ENCODE results near the gene XYLT1. TPM values are rescaled to one million over a fixed set of nuclear protein-coding genes. Genes with fewer than 3 reads are reported as not detected.

The XYLT1 gene
- total RNA-seq, 1 experiment from 2014 or later = under 0.01 TPM

DNA sequence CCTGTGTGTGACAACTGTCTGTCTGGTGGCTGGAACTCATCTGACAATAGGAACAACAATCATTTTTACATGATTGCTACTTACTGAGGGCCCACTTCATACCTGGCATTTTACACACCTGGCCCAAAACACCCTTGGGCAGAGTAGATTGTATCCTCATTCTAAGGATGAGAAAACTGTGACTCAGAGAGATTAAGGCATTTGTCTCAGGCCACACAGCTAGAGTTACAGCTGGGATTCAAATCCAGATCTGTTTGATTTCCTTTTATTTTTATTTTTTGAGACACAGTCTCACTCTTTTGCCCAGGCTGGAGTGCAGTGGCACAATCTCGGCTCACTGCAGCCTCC, 242.1 kb downstream of the XYLT1 start:
- H3K4me3 ChIP-seq = no peak overlapping the region
- no peaks in the 10 kb centered on the region for H3K27me3 ChIP-seq
- no peak overlapping the region for H3K27ac ChIP-seq
- H3K36me3 ChIP-seq = no peaks in the 10 kb centered on the region
- peaks cover 13% of the 10 kb centered on the region for H3K4me1 ChIP-seq
- no peak for DNase-seq
- no peaks in the 10 kb centered on the region for H3K9me3 ChIP-seq (replicated peaks)

DNA sequence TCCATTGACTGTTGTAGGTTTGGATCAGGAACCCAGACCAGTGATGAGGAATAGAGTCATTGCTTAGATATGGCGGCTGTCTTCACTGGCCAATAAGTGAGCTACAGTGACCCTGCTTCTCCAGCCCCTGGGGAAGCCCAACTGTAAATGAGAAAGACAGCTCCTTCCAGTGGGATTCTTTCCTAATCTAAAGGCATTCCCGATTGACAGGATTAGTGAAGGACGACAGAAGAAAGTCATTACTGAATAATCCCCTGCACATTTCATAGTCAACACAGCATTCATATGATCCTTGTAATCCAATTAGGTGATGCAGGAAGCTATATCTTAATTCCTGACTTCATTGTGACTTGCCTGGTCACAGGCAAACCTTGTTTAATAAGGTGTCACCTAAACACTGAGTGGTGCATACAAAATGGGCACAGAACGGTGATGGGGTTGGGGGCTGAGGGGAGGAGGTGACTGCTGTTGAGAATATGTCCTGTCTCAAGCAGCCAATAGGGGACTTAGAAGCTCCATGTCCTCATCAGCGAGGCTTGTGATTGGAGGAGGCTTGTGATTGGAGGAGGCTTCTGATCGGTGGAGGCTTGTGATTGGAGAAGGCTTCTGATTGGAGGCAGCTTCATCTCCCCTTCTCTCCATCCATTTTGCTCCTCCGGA, 242.6 kb downstream of the XYLT1 start:
- H3K27ac ChIP-seq = no peak overlapping the region
- no peaks in the 10 kb centered on the region for H3K36me3 ChIP-seq
- peak in 1 of 2 experiments; percentile 5 for DNase-seq
- peaks cover 13% of the 10 kb centered on the region for H3K4me1 ChIP-seq
- no peak overlapping the region for H3K4me3 ChIP-seq
- H3K27me3 ChIP-seq = no peaks in the 10 kb centered on the region
- H3K9me3 ChIP-seq (replicated peaks) = no peaks in the 10 kb centered on the region

DNA sequence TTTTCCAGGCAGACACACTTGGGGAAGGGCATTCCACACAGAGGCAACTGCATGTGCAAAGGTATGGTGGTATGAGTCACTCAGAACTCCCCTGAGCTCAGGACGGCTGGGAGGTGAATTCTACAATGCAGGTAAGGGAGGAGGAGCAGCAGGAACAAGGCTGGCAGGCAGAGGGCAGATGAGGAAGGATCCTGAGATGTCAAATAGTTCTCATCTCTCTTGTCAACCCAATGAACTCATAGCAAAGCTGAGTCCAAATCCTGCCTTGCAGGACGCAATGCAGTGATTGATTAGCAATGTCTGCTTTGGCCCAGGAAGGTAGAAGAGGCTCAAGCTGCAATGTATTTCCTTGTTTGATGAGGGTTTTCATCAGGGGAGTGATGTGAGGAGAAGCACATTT, 243.5 kb downstream of the XYLT1 start:
- H3K27ac ChIP-seq = no peak overlapping the region
- peaks cover 13% of the 10 kb centered on the region for H3K4me1 ChIP-seq
- no peaks in the 10 kb centered on the region for H3K9me3 ChIP-seq (replicated peaks)
- H3K27me3 ChIP-seq = no peaks in the 10 kb centered on the region
- H3K4me3 ChIP-seq = no peak overlapping the region
- no peak for DNase-seq
- no peaks in the 10 kb centered on the region for H3K36me3 ChIP-seq

DNA sequence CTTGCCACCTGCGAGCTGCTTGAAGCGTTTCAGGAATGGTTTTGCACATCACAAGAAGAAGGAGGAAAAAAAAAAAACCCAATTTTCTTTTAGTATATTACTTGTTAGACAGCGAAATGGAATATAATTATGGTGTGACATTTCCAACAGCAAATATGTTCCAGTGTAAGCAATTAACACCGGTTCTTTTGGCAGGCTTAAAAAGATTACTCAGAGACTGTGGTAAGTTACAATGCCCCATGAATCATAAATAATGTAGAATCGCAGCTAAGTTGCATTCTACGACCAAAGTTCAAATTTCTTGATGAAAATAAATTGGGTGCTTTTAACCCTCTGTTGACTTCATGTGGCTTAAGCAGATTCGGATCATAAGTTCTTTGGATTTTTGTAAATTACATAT, 245.2 kb downstream of the XYLT1 start:
- Histone ChIP-seq H3K27ac (no peak overlapping the region), H3K9me3 (replicated peaks) (no peaks in the 10 kb centered on the region), H3K4me1 (peaks cover 13% of the 10 kb centered on the region), H3K36me3 (no peaks in the 10 kb centered on the region), H3K27me3 (no peaks in the 10 kb centered on the region), H3K4me3 (no peak overlapping the region)
- no peak for DNase-seq

DNA sequence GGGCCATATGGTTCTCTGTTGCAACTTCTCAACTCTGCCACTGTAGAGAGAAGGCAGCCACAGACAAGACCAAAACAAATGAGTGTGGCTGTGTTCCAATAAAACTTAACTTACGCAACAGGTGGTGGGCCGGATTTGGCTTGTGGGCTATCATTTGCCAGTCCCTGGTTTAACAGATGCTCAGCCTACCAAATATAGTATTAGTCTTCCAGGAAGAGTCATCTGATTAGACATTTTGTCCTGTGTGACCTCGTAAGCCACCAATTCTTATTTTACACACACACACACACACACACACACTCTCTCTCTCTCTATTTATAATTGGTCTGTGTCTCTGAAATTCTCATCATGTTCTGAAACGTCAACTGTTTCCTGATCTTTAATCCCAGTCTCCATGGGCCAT, 245.9 kb downstream of the XYLT1 start:
- H3K4me1 ChIP-seq = peaks cover 13% of the 10 kb centered on the region
- H3K36me3 ChIP-seq = no peaks in the 10 kb centered on the region
- no peak overlapping the region for H3K27ac ChIP-seq
- no peaks in the 10 kb centered on the region for H3K27me3 ChIP-seq
- no peak overlapping the region for H3K4me3 ChIP-seq
- no peaks in the 10 kb centered on the region for H3K9me3 ChIP-seq (replicated peaks)
- DNase-seq = peak; percentile 43 to 77

DNA sequence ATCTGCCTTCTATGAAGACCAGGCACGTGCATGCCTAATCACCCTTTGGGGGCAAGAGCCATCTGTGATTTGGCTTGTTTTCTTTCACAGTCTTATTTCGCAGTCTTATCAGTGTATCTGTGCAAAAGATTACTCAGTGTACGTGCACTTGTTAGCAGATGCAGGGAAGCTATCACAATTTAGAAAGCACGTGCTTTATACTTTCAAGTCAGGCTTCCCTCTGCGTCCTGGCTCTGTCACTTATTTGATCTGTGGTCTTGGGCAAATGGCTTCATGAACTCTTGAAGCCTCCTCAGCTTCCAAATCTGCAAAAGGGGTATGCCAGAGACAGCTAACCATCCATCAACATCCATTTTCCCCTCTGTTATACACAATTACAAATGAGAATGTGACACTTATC, 246.4 kb downstream of the XYLT1 start:
- DNase-seq = peak in 1 of 2 experiments; percentile 1
- no peaks in the 10 kb centered on the region for H3K27me3 ChIP-seq
- no peak overlapping the region for H3K27ac ChIP-seq
- peaks cover 13% of the 10 kb centered on the region for H3K4me1 ChIP-seq
- H3K36me3 ChIP-seq = no peaks in the 10 kb centered on the region
- H3K9me3 ChIP-seq (replicated peaks) = no peaks in the 10 kb centered on the region
- H3K4me3 ChIP-seq = no peak overlapping the region

DNA sequence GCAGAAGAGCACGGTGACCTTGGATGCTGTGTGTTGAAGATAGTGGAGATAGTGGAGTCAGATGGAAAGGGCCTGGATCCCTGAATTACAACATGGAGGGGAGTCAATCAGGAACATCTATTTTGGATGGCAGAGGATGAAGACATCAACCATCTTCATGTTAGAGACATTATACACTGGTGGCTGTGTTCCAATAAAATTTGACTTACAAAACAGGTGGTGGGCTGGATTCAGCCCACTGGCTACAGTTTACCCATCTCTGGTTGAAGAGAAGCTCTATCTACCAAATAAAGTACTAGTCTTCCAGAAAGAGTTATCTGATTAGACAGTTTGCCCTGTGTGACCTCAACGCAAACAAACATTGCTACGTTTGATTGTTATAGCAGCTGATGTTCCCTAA, 247.2 kb downstream of the XYLT1 start:
- peaks cover 13% of the 10 kb centered on the region for H3K4me1 ChIP-seq
- DNase-seq = no peak
- H3K9me3 ChIP-seq (replicated peaks) = no peaks in the 10 kb centered on the region
- no peak overlapping the region for H3K4me3 ChIP-seq
- no peak overlapping the region for H3K27ac ChIP-seq
- no peaks in the 10 kb centered on the region for H3K36me3 ChIP-seq
- H3K27me3 ChIP-seq = no peaks in the 10 kb centered on the region

DNA sequence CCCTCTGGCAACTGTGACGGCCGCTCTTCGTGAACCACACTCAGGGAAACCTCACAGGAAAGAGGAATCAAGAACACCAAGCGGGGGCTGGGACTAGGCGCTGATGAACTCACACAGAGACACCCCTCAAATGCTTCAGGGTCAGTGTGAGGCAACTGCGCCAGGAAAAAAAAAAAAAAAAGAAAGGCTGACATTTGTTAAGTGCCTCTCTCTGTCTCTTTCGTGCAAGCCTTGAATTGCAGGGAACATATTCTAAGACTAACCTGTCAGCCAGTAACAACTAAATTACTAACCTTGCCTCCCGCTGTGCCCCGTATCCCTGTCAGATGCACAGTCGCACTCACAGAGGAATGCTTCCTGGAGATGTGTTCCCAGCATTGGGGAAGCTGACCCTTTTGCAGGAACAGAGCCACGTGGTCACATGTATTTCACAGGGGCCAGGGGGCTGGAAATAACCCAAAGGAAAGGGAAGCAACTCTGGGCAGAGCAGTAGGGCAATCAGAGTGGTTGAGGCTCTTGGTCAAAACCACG, 247.8 kb downstream of the XYLT1 start:
- Histone ChIP-seq H3K27ac (no peak overlapping the region), H3K36me3 (no peaks in the 10 kb centered on the region), H3K4me1 (peaks cover 13% of the 10 kb centered on the region), H3K4me3 (no peak overlapping the region), H3K27me3 (no peaks in the 10 kb centered on the region), H3K9me3 (replicated peaks) (no peaks in the 10 kb centered on the region)
- no peak for DNase-seq

DNA sequence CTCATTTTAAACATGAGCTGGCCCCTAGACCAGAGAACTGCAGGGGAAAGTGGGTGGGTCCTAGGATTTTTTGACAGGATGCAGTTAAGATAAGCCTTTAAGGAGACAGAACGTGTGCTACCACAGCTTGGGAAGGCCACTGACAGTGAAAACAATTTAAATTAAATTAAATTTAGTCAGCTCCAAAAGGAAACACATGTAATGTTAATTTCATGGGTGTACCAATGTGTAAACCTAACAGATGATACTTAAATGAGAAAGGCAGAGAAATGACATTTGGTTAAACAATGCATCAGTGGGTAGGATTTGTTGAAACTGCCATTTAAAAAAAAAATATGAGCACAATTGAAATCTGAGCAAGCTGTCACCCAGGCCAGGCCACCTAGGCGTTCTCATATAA, 250.8 kb downstream of the XYLT1 start:
- Histone ChIP-seq H3K4me1 (peaks cover 6% of the 10 kb centered on the region), H3K4me3 (no peak overlapping the region), H3K27ac (no peak overlapping the region), H3K27me3 (no peaks in the 10 kb centered on the region), H3K36me3 (no peaks in the 10 kb centered on the region), H3K9me3 (replicated peaks) (no peaks in the 10 kb centered on the region)
- DNase-seq = no peak

DNA sequence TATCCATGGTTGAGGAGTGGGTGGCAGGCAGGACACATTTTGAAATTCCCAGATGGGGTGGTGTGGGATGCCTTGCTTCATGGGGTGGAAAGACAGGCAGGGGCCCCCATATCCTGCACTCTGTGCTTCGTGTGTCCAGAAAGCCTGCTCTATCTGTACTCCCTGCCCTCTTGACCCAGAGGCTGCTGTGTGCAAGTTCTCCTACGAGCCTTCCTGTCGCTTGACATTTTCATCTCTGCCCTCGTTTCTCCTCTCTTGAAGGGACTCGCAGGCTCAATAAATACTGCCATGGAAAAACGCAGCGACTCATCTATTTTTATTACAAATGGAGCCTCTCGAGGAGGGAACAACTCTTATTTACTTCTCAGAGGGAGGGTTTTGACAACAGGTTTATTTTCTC, 254.8 kb downstream of the XYLT1 start:
- Histone ChIP-seq H3K4me3 (no peak overlapping the region), H3K27ac (no peak overlapping the region), H3K27me3 (no peaks in the 10 kb centered on the region), H3K4me1 (no peaks in the 10 kb centered on the region), H3K9me3 (replicated peaks) (no peaks in the 10 kb centered on the region), H3K36me3 (no peaks in the 10 kb centered on the region)
- DNase-seq = no peak

DNA sequence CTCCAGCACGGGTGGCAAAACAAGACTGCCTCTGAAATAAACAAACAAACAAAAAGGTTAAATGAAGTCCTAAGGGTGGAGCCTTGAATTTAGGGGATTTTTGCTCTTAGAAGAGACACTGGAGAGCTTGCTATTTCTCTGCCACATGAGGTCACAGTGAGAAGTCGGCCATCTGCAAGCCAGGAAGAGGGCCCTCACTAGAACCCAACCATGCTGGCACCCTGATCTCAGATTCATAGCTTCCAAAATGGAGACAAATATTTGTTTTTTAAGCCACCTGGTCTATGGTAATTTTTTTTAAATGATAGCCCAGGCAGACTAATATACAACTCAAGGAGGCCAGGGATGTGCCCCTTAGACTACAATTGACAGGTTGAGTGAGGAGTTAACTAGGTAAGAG, 255.5 kb downstream of the XYLT1 start:
- Histone ChIP-seq H3K4me3 (no peak overlapping the region), H3K4me1 (no peaks in the 10 kb centered on the region), H3K36me3 (no peaks in the 10 kb centered on the region), H3K9me3 (replicated peaks) (no peaks in the 10 kb centered on the region), H3K27me3 (no peaks in the 10 kb centered on the region), H3K27ac (no peak overlapping the region)
- DNase-seq = no peak

DNA sequence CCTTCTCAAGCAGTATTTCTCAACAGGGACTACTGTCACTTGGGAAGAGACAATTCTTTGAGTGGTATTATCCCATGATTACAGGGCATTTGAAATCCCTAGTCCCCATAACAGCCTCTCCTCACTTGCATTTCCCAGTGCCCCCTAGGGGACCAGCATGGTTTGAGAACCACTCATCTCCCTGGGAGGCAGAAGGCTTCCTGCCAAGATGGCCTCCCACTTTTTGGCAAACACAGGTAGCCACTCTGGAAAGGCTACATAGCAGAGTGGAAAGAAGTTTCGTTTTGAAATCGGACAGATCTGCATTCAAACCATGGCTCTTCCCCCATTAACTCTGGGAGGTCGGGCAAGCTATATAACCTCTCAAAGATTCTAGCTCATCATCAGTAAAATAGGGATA, 256.8 kb downstream of the XYLT1 start:
- Histone ChIP-seq H3K27me3 (no peaks in the 10 kb centered on the region), H3K36me3 (no peaks in the 10 kb centered on the region), H3K9me3 (replicated peaks) (no peaks in the 10 kb centered on the region), H3K4me1 (no peaks in the 10 kb centered on the region), H3K27ac (no peak overlapping the region), H3K4me3 (no peak overlapping the region)
- DNase-seq = no peak

DNA sequence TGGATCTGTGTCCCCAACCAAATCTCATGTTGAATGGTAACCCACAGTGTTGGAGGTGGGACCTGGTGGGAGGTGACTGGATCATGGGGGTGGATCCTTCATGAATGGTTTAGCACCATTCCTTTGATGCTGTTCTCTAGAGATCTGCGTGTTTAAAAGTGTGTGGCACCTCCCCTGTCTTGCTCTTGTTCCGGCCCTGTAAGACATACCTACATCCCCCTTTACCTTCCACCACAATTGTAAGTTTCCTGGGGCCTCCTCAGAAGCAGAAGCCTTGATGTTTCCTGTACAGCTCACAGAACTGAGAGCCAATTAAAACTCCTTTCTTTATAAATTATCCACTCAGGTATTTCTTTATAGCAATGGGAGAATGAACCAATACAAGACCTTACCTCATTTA, 257.7 kb downstream of the XYLT1 start:
- Histone ChIP-seq H3K27ac (no peak overlapping the region), H3K27me3 (no peaks in the 10 kb centered on the region), H3K36me3 (no peaks in the 10 kb centered on the region), H3K4me1 (no peaks in the 10 kb centered on the region), H3K4me3 (no peak overlapping the region), H3K9me3 (replicated peaks) (no peaks in the 10 kb centered on the region)
- no peak for DNase-seq

DNA sequence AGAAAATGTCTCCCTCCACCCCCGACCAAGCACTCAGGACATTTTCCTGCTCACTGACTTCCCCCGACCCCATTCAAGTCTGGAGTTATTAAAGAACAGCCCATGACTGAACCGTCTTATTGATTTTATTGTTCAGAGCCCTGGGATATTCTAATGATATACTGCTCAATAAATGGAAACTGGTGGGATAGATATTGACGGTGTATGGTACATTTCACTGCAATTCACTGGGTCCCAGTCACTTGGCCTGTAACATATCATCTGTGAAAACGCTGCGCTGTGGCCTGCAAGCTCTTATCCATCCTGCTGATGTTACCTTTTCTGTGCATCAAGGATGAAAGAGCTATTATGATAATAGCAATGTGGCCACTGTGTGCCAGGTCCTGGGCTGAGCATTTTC, 258.2 kb downstream of the XYLT1 start:
- H3K4me3 ChIP-seq = no peak overlapping the region
- H3K9me3 ChIP-seq (replicated peaks) = no peaks in the 10 kb centered on the region
- no peaks in the 10 kb centered on the region for H3K4me1 ChIP-seq
- H3K36me3 ChIP-seq = no peaks in the 10 kb centered on the region
- no peak for DNase-seq
- H3K27ac ChIP-seq = no peak overlapping the region
- H3K27me3 ChIP-seq = no peaks in the 10 kb centered on the region

DNA sequence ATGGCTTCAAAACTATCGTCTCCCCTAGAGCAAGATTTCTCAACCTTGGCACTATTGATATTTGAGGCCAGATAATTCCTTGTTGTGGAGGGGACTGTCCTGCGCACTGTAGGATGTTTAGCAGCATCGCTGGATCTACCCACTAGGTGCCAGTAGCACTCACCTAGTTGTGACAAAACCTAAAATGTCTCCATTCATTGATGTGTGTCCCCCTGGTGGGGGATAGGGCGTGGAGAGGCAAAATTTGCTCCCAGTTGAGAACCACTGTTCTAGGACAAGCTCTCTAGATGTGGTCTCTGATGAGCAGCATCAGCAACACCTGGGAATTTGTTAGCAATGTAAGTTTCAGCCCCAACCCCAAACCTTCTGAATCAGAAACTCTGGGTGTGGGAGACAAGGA, 259.0 kb downstream of the XYLT1 start:
- H3K27ac ChIP-seq = no peak overlapping the region

DNA sequence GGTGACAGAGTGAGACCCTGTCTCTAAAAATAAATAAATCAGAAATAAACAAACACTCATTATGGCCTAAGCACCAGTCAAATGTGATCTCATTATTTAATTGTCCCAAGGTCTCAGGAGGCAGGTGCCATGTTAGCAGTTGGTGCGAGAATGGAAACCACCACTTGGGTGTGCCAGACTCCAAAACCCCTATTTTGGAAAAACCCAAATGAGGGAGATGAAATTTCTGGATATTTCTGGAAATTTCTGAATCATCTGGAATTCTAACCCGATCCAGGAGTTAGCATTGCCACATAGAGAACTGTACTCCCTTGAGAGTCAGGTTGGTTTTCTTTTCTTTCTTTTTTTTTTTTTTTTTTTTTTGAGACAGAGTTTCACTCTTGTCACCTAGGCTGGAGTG, 264.0 kb downstream of the XYLT1 start:
- no peaks in the 10 kb centered on the region for H3K9me3 ChIP-seq (replicated peaks)
- no peak overlapping the region for H3K27ac ChIP-seq
- no peaks in the 10 kb centered on the region for H3K36me3 ChIP-seq
- H3K4me3 ChIP-seq = no peak overlapping the region
- no peaks in the 10 kb centered on the region for H3K27me3 ChIP-seq
- no peaks in the 10 kb centered on the region for H3K4me1 ChIP-seq
- DNase-seq = no peak

More for the DNA sequence above, 259.0 kb downstream of the XYLT1 start:
- Histone ChIP-seq H3K36me3 (no peaks in the 10 kb centered on the region), H3K9me3 (replicated peaks) (no peaks in the 10 kb centered on the region), H3K4me3 (no peak overlapping the region), H3K4me1 (no peaks in the 10 kb centered on the region), H3K27me3 (no peaks in the 10 kb centered on the region)
- DNase-seq = peak; percentile 3 to 4
